Lower leg skin (tissue), 4 donors: ENCODE data around the gene PHLDA2. TPM values are rescaled to one million over a fixed set of nuclear protein-coding genes. Genes with fewer than 3 reads are reported as not detected.

Source experiments
- DNase-seq, 2 donors: peaks; one replicate each; pipeline ENCODE4 v3.0.0-alpha.2; 2019; ENCODE audit warnings: low spot score in 2 of 2
- H3K4me3 ChIP-seq: fragments of 200-600 bp; sonication (generic); 2 replicates; pipeline ENCODE4 v1.5.1; 2017; ENCODE audit warnings: mild to moderate bottlenecking, low read depth; ENCODE audit not compliant: poor library complexity, severe bottlenecking
- POLR2A ChIP-seq, 2 donors: fragments of 450-650 bp; IDR thresholded peaks; one replicate each; pipeline ENCODE4 v1.6.1; 2016 to 2017; ENCODE audit warnings: antibody characterized with exemption in 2 of 2, mild to moderate bottlenecking in 1 of 2, moderate library complexity in 1 of 2
- WGBS, 2 donors: methylation state at CpG; one replicate each; pipeline ENCODE4 v1.1.5; 2018; 5-methylcytosine and 5-hydroxymethylcytosine counted together
- intact Hi-C: fragments of 100-400 bp; cut with DNase I; formaldehyde crosslinking; loops from one replicate; pipeline ENCODE4 v1.15.0; 2023; ENCODE audit warnings: low total_unique reads
- total RNA-seq, 4 donors: library from RNA; depleted of rRNA; stranded (reverse); fragments of >200 nt; gene quantifications; one replicate each; pipeline ENCODE4 v1.1.0, GENCODE V29; 2016
- TF ChIP-seq, protein P1 (sequence below), 3 donors: fragments of 450-650 bp; IDR thresholded peaks; one replicate each; pipeline ENCODE4 v1.5.1; 2016; ENCODE audit warnings: antibody characterized with exemption in 3 of 3, mild to moderate bottlenecking in 3 of 3, moderate library complexity in 2 of 3

Gene PHLDA2
- total RNA-seq, 4 donors from 2014 or later, result 5.1 to 16.0 (median 7.4) TPM

DNA sequence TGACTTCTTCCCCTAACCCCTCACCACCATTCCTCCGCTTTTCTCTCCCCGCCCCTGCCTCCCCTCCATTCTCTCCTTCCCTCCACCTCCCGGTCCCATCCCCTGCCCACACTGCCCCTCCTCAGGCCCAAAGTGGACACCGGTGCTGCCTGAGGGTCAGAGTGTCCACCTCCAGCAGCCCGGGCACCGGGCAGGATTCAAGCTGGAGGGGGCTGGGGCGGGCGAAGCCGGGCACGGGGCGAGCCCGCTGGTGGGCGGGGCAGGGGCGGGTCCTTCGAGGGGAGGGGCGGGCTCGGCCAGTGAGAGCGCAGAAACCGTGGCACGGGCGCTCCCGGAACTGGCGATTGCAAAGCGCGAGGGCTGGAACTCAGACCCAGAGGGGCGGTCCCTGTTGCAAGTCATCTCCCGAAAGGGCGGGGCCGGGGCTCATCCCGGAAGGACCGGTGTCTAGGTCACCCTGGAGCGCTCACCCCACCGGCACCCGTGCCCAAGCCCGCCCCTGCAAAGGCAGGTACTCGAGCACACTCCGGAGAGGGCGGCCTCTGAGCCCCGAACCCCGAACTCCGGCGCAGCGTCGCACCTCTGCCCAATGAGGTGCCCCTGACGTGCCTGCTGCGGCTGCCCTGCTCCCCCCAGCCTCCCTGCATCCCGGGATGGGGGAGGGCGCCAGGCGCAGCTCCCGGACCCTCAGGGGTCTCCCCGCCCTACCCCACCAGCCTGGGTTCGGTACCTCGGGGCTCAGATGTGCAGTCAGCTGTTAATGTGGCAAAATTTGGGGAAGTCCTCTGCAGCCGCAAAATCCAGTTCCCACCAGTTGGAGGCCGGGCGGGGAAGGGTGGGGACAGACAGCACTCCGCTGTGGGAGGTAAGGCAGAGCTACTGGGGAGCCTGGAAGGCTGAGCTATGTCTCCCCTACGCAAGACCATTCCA lies 27.1 kb downstream of the PHLDA2 start:
- intact Hi-C loops, result no loop called here
- WGBS, 2 donors, result 5 to 6% methylated on average over 39 to 41 of the region's 58 CpGs
- TF ChIP-seq, protein P1, sequence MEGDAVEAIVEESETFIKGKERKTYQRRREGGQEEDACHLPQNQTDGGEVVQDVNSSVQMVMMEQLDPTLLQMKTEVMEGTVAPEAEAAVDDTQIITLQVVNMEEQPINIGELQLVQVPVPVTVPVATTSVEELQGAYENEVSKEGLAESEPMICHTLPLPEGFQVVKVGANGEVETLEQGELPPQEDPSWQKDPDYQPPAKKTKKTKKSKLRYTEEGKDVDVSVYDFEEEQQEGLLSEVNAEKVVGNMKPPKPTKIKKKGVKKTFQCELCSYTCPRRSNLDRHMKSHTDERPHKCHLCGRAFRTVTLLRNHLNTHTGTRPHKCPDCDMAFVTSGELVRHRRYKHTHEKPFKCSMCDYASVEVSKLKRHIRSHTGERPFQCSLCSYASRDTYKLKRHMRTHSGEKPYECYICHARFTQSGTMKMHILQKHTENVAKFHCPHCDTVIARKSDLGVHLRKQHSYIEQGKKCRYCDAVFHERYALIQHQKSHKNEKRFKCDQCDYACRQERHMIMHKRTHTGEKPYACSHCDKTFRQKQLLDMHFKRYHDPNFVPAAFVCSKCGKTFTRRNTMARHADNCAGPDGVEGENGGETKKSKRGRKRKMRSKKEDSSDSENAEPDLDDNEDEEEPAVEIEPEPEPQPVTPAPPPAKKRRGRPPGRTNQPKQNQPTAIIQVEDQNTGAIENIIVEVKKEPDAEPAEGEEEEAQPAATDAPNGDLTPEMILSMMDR (IDR thresholded peaks at IDR 0.05), result no peak
- no peak for TF ChIP-seq POLR2A (IDR thresholded peaks at IDR 0.05)

DNA sequence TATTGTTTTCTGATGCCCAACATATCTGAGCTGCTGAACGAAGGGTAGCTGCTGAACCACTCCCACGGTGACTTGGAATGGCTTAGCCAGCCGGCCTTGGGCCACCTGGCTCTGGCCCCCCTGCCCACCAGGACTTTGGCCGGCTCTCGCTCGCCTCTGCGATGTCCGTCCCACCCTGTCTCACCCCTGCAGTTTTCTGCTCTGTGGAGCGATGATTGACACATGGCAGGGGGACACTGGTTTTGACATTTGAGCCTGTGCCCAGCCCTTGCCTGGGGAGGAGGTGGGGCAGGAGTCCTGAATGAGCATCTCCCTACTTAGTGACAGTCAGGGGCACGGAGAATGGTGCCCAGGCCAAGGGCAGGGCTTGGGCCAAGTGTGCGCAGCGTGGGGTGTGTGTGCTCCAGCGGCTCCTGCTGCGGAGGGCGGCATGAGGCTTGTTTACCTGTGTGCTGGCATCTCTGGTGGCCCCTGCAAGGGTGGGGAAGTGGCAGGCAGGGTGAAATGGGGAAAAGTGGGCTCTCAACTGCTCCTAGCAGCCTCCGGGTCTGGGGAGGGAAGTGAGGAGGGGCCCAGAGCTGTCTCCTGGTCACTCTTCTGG lies 27.9 kb downstream of the PHLDA2 start:
- intact Hi-C loops, result no loop called here
- TF ChIP-seq, protein P1 (IDR thresholded peaks at IDR 0.05), result no peak
- TF ChIP-seq POLR2A (IDR thresholded peaks at IDR 0.05), result no peak
- WGBS, 2 donors, result 70 to 82% methylated on average over 16 of the region's 16 CpGs
- DNase-seq, result no peak
- no peak overlapping the region for H3K4me3 ChIP-seq

More for the DNA sequence above, 27.1 kb downstream of the PHLDA2 start:
- peak overlapping the region; percentile 52 for H3K4me3 ChIP-seq
- DNase-seq, result peak; percentile 95 to 99

DNA sequence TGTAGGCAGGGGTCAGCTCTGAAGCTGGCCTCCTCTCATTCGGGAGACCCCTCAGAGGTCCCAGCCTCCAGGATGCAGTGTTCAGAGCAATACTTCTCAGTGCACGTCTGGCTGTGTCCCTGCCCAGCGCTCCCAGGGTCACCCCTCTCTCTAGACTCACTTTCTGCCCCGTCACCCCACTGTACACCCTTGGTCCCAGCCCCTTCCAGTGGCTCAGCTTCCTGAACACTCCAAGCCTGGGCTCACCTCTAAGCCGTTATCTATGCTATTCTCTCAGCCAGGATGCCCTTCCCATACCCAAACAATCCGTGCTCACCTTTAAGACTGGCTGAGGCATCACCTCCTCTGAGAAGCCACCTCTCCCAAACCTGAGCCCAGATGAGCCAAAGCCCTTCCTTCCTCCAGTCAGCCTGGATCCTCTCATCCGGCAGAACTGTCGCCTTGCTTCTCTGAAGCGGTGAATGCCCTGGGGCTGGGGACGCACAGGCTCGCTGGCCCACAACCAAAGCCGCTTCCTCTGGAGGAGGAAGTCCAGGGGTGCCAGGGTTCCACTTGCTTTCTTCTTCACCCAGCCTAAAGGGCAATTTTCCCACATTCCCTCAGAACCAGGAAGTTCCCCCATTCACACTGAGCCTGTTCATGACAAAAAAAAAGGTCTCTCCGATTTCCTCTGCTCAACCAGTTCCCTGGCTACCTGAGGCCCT lies 30.0 kb downstream of the PHLDA2 start:
- WGBS, 2 donors, result 53 to 65% methylated on average over 13 of the region's 13 CpGs
- DNase-seq, result no peak
- H3K4me3 ChIP-seq, result no peak overlapping the region
- intact Hi-C loops, result loop anchor here (10.0 kb wide), 1 partner anchor 704 kb away; no protein-coding TSS in a partner anchor
- TF ChIP-seq, protein P1 (IDR thresholded peaks at IDR 0.05), result no peak

DNA sequence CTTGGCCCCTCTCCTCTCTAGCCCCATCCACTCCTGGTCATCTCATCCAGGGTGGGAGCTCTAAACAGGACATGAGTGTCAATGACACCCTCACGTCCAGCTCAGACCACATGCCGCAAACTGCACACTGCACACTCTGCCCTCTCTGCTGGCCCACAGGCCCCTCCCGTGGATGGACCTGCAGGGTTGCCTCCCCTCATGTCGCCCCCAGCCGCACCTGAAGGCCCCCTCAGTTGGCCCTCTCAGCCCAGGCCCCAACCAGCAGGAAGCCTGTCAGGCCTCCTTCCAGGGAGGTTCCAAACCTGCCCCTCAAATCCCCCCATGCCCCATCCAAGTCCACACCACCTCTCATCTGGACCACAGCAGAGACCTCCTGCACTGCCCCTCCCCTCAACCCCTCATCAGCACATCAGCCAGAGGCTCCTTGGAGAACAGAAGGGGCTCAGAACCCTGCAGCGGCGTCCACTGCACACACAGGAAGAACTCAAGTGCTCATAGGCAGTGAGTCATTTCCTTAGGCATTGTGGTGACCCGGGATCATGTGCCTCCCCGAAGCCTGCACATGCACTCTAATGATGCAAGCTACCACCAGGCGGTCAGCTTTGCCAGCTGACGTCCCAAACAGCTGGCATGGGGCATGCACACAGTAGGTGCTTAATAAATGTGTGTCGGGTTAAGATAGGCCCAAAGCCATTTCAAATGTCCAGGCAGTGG lies 30.7 kb downstream of the PHLDA2 start:
- peak; percentile 75 to 94 for DNase-seq
- 56 to 70% methylated on average over 12 of the region's 12 CpGs for WGBS, 2 donors
- H3K4me3 ChIP-seq, result no peak overlapping the region
- TF ChIP-seq, protein P1 (IDR thresholded peaks at IDR 0.05), result no peak
- TF ChIP-seq POLR2A (IDR thresholded peaks at IDR 0.05), result no peak
- intact Hi-C loops, result loop anchor here (10.0 kb wide), 1 partner anchor 704 kb away; no protein-coding TSS in a partner anchor

DNA sequence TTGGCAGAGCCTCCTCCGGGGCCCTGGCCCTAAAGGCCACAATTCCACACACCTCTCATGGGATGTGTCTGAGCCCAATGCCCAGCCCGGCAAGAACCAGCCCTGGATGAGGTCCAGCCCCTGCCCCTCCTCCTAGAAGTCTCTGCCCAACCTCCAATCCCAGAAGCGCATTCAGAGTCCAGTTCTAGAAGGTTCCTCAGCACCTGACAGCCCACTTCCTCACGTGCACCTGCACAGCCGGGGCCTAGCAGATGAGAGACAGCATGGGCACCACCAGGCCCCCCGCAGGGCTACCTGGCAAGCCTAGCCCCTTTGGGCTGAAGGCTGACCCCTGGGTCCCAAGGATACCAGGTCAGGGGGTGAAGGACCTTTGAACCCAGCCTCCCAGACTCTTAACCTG lies 32.2 kb downstream of the PHLDA2 start:
- TF ChIP-seq POLR2A (IDR thresholded peaks at IDR 0.05), result no peak
- TF ChIP-seq, protein P1 (IDR thresholded peaks at IDR 0.05), result no peak
- WGBS, 2 donors, result 91 to 94% methylated on average over 6 of the region's 6 CpGs
- no peak overlapping the region for H3K4me3 ChIP-seq
- no peak for DNase-seq
- intact Hi-C loops, result loop anchor here (10.0 kb wide), 1 partner anchor 702 kb away; no protein-coding TSS in a partner anchor
